H1 (cell line): Measurements from ENCODE around the gene IGSF5.

ENCODE experiments used
- CEBPB ChIP-seq: IDR thresholded peaks from 2 replicates; pipeline ENCODE4 v1.6.1; 2012; ENCODE audit warnings: low read depth, low read length
- CHD2 ChIP-seq: IDR thresholded peaks from 2 replicates; pipeline ENCODE4 v1.6.1; 2012; ENCODE audit warnings: low read length, improper control_type of control experiment
- CTCF ChIP-seq, 3 experiments: IDR thresholded peaks; 1 replicate in 2 of 3; 2 replicates in 1 of 3; pipeline versions ENCODE4 v1.5.1 to v1.6.1; 2011; ENCODE audit warnings: low read length in 3 of 3, mild to moderate bottlenecking in 3 of 3, inconsistent platforms in 2 of 3, low read depth in 1 of 3, moderate library complexity in 1 of 3; ENCODE audit not compliant: insufficient read depth in 1 of 3; ENCODE audit errors: control extremely low read depth in 1 of 3
- EZH2 ChIP-seq: fragments of 200-600 bp; sonication (generic); IDR thresholded peaks from 2 replicates; pipeline ENCODE4 v1.7.1; 2012; ENCODE audit warnings: low read depth, mild to moderate bottlenecking, moderate library complexity, low read length, inconsistent platforms; ENCODE audit not compliant: severe bottlenecking
- MAX ChIP-seq: IDR thresholded peaks from 2 replicates; pipeline ENCODE4 v1.6.1; 2012; ENCODE audit warnings: inconsistent platforms
- NRF1 ChIP-seq: IDR thresholded peaks from 2 replicates; pipeline ENCODE4 v1.6.1; 2011; ENCODE audit warnings: mild to moderate bottlenecking, low read depth, low read length, improper control_type of control experiment
- POLR2A ChIP-seq, 2 experiments: IDR thresholded peaks; 1 replicate in 1 of 2; 2 replicates in 1 of 2; pipeline ENCODE4 v1.6.1; 2011; ENCODE audit warnings: low read depth in 2 of 2, low read length in 2 of 2, mild to moderate bottlenecking in 2 of 2; ENCODE audit errors: control extremely low read depth in 1 of 2
- POLR2AphosphoS5 ChIP-seq: IDR thresholded peaks from 2 replicates; pipeline ENCODE4 v1.6.1; 2011; ENCODE audit warnings: low read depth, low read length
- RFX5 ChIP-seq: IDR thresholded peaks from 2 replicates; pipeline ENCODE4 v1.6.1; 2011; ENCODE audit warnings: low read depth, low read length, improper control_type of control experiment, borderline replicate concordance
- RNF2 ChIP-seq: fragments of 200-900, 300-1000 bp; sonication (generic); IDR thresholded peaks from 2 replicates; pipeline ENCODE4 v1.7.1; 2016; ENCODE audit warnings: borderline replicate concordance, low read depth, mild to moderate bottlenecking, antibody characterized with exemption, low read length; ENCODE audit not compliant: poor library complexity, severe bottlenecking; ENCODE audit errors: missing control alignments
- TCF12 ChIP-seq: IDR thresholded peaks from 2 replicates; pipeline ENCODE4 v1.6.1; 2011; ENCODE audit warnings: low read depth, mild to moderate bottlenecking, low read length
- ZNF274 ChIP-seq: IDR thresholded peaks from 2 replicates; pipeline ENCODE4 v1.7.0; 2012; ENCODE audit warnings: low read length, borderline replicate concordance; ENCODE audit errors: extremely low read depth

- TF ChIP-seq MAX: no peak
- no peak for TF ChIP-seq CTCF (IDR thresholded peaks at IDR 0.05; ENCODE audit: control extremely low read depth in 1 of 3, insufficient read depth in 1 of 3, low read depth in 1 of 3, low read length in 3 of 3)
- no peak for TF ChIP-seq POLR2AphosphoS5
- no peak for TF ChIP-seq RFX5
- TF ChIP-seq POLR2A (IDR thresholded peaks at IDR 0.05; ENCODE audit: control extremely low read depth in 1 of 2, low read depth in 2 of 2, low read length in 2 of 2): no peak
- TF ChIP-seq EZH2: no peak
- TF ChIP-seq RNF2: no peak
- TF ChIP-seq NRF1: no peak
- TF ChIP-seq TCF12: no peak
- no peak for TF ChIP-seq CEBPB
- no peak for TF ChIP-seq ZNF274
- no peak for TF ChIP-seq CHD2
Observed at GRCh38 chr21:39812983-39813382, 68.0 kb downstream of the IGSF5 start.
